OCI-LY7 (cell line): Measurements from ENCODE around the gene CMSS1. TPM values are rescaled to one million over a fixed set of nuclear protein-coding genes. Genes with fewer than 3 reads are reported as not detected.

Experiments used
- BruUV-seq: library from RNA; stranded (reverse); fragments of 400-500 nt; replicated peaks from 2 replicates; lab custom pipeline; 2021; lab: Mats Ljungman, UMichigan
- CTCF ChIA-PET: fragments of 300-600 bp; sonication (Branson Sonifier 250); formaldehyde crosslinking; loops from one replicate; lab custom pipeline; 2022; ENCODE audit warnings: antibody characterized with exemption; ENCODE audit not compliant: unreplicated experiment; lab: Charles Lee
- POLR2A ChIA-PET: fragments of 300-600 bp; sonication (Branson Sonifier 250); formaldehyde crosslinking; loops from one replicate; lab custom pipeline; 2022; ENCODE audit warnings: antibody characterized with exemption; lab: Charles Lee
- DNase-seq: peaks from one replicate; pipeline ENCODE4 v3.0.0-alpha.2; 2015; ENCODE audit warnings: low spot score
- H2AFZ ChIP-seq: fragments of 200-600 bp; sonication (generic), shearing (Covaris generic); 2 replicates; pipeline ENCODE4 v1.6.1; 2014; ENCODE audit warnings: mild to moderate bottlenecking, antibody characterized with exemption, low read length, moderate library complexity
- H3K27ac ChIP-seq: fragments of 200-600 bp; sonication (generic); 2 replicates; pipeline ENCODE4 v1.5.1; 2014; ENCODE audit warnings: mixed run types, low read depth, mild to moderate bottlenecking, moderate library complexity, low read length, inconsistent platforms; ENCODE audit not compliant: poor library complexity, severe bottlenecking
- H3K36me3 ChIP-seq: fragments of 200-600 bp; sonication (generic); 2 replicates; pipeline ENCODE4 v1.6.1; 2014; ENCODE audit warnings: mild to moderate bottlenecking, antibody characterized with exemption, low read length, moderate library complexity, mixed read lengths; ENCODE audit not compliant: insufficient read depth
- H3K4me1 ChIP-seq: fragments of 200-600 bp; sonication (generic); 2 replicates; pipeline ENCODE4 v1.5.1; 2014; ENCODE audit warnings: mild to moderate bottlenecking, low read length; ENCODE audit not compliant: insufficient read depth, poor library complexity, severe bottlenecking
- H3K4me2 ChIP-seq: fragments of 200-600 bp; sonication (generic); 2 replicates; pipeline ENCODE4 v1.6.1; 2014; ENCODE audit warnings: mild to moderate bottlenecking, low read length
- H3K4me3 ChIP-seq: fragments of 200-600 bp; sonication (generic); 2 replicates; pipeline ENCODE4 v1.5.1; 2014; ENCODE audit warnings: mild to moderate bottlenecking, low read depth, low read length; ENCODE audit not compliant: poor library complexity, severe bottlenecking
- H3K79me2 ChIP-seq: fragments of 200-600 bp; sonication (generic); 2 replicates; pipeline ENCODE4 v1.6.1; 2016; ENCODE audit warnings: low read depth, mild to moderate bottlenecking, low read length, moderate library complexity, mixed read lengths; ENCODE audit not compliant: insufficient read depth
- H3K9me2 ChIP-seq: fragments of 200-600 bp; sonication (generic); 2 replicates; pipeline ENCODE4 v1.6.1; 2016; ENCODE audit warnings: mild to moderate bottlenecking, low read length, mixed read lengths; ENCODE audit not compliant: insufficient read depth
- H3K9me3 ChIP-seq: fragments of 200-600 bp; sonication (generic); 2 replicates; pipeline ENCODE4 v1.6.1; 2014; ENCODE audit warnings: mild to moderate bottlenecking, mixed run types, low read length, mixed read lengths
- H4K20me1 ChIP-seq: fragments of 200-600 bp; sonication (generic); 2 replicates; pipeline ENCODE4 v1.6.1; 2014; ENCODE audit warnings: mild to moderate bottlenecking, antibody characterized with exemption, low read length, moderate library complexity, mixed read lengths; ENCODE audit not compliant: insufficient read depth
- EZH2phosphoT487 ChIP-seq: fragments of 200-600 bp; sonication (generic); IDR thresholded peaks from 2 replicates; pipeline ENCODE4 v1.6.1; 2018; ENCODE audit warnings: low read depth, borderline replicate concordance, mild to moderate bottlenecking, mixed run types, antibody characterized with exemption, low read length, moderate library complexity, mixed read lengths
- intact Hi-C: fragments of 100-400 bp; cut with micrococcal nuclease; formaldehyde crosslinking; loops from one replicate; pipeline ENCODE4 v1.10.0; 2022; ENCODE audit not compliant: unreplicated experiment
- total RNA-seq, 2 experiments: library from RNA; depleted of rRNA in 1 of 2; stranded (reverse); fragments of >200 nt in 1 of 2; shearing (Covaris generic) in 1 of 2; gene quantifications; 2 replicates each; pipeline ENCODE4 v1.2.3, GENCODE V29; 2014 to 2022
- TF ChIP-seq, protein P1 (sequence below): fragments of 200-600 bp; sonication (generic); conservative IDR thresholded peaks from 2 replicates; pipeline ENCODE4 v1.5.1; 2014; ENCODE audit warnings: mild to moderate bottlenecking, antibody characterized with exemption, low read length, moderate library complexity, mixed read lengths

Gene CMSS1
- total RNA-seq, 2 experiments from 2014 or later: 25.7 to 46.6 TPM

DNA sequence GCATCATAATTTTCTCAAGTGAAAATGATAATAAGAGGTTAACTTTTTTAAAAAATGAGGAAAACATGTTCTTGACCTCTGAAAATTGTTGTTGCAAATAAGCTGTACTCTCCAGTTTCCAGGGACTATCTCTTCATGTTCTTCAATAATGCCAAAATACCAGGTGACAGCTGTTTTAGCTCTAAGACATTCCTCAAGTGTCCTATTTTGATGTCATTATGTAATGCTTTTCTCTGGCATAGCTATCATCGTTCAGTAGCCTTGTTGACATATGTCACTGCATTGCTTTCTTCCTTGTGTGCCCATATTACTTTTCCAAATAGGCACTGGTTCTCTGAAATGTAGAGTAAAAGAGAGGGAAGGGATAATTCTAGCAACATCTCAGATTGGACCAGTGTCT, 302.4 kb downstream of the CMSS1 start:
- no peaks in the 10 kb centered on the region for H3K36me3 ChIP-seq
- H2AFZ ChIP-seq: no peak overlapping the region
- intact Hi-C loops: no loop called here
- no peaks in the 10 kb centered on the region for H3K9me2 ChIP-seq
- no peak overlapping the region for H3K4me3 ChIP-seq
- DNase-seq: no peak
- H3K9me3 ChIP-seq: no peaks in the 10 kb centered on the region
- BruUV-seq: no TSS peak
- H4K20me1 ChIP-seq: no peaks in the 10 kb centered on the region; the same call in 1 of the 2 replicates
- ChIA-PET CTCF (no interaction called here), POLR2A (interaction anchor here (1.0 to 1.2 kb wide), 2 partner anchors 9 to 15 kb away, joined by 3 to 4 read pairs; no protein-coding TSS in a partner anchor)
- no peaks in the 10 kb centered on the region for H3K4me1 ChIP-seq
- no peaks in the 10 kb centered on the region for H3K79me2 ChIP-seq
- no peak overlapping the region for H3K27ac ChIP-seq
- H3K4me2 ChIP-seq: no peak overlapping the region
- TF ChIP-seq, protein P1, sequence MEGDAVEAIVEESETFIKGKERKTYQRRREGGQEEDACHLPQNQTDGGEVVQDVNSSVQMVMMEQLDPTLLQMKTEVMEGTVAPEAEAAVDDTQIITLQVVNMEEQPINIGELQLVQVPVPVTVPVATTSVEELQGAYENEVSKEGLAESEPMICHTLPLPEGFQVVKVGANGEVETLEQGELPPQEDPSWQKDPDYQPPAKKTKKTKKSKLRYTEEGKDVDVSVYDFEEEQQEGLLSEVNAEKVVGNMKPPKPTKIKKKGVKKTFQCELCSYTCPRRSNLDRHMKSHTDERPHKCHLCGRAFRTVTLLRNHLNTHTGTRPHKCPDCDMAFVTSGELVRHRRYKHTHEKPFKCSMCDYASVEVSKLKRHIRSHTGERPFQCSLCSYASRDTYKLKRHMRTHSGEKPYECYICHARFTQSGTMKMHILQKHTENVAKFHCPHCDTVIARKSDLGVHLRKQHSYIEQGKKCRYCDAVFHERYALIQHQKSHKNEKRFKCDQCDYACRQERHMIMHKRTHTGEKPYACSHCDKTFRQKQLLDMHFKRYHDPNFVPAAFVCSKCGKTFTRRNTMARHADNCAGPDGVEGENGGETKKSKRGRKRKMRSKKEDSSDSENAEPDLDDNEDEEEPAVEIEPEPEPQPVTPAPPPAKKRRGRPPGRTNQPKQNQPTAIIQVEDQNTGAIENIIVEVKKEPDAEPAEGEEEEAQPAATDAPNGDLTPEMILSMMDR: no peak
- no peak for TF ChIP-seq EZH2phosphoT487

DNA sequence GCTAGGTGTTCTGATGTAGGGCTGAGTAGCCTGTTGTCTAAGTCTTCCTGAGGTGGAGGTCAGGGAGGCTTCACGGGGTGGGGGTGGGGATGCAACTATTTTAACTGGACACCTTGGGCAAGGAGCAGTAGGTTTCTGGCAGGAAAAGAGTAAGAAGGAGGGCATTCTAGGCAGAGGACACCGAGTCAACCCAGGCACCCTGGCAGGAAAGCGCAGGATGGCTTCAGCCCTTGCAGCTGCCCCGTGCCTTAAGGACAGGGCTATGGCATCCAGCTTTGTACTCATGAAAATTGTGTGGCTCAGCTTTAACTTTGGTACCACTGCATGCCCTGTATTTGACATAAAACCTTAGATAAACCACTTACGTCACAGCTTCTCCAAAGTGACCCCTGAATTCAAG, 303.0 kb downstream of the CMSS1 start:
- ChIA-PET CTCF (no interaction called here), POLR2A (no interaction called here)
- Histone ChIP-seq H2AFZ (no peak overlapping the region), H3K9me3 (no peaks in the 10 kb centered on the region), H3K4me2 (no peak overlapping the region), H4K20me1 (no peaks in the 10 kb centered on the region; the same call in 1 of the 2 replicates), H3K4me1 (no peaks in the 10 kb centered on the region), H3K27ac (no peak overlapping the region), H3K9me2 (no peaks in the 10 kb centered on the region), H3K79me2 (no peaks in the 10 kb centered on the region), H3K36me3 (no peaks in the 10 kb centered on the region), H3K4me3 (no peak overlapping the region)
- no peak for TF ChIP-seq EZH2phosphoT487
- TF ChIP-seq, protein P1: no peak
- intact Hi-C loops: no loop called here
- no TSS peak for BruUV-seq
- no peak for DNase-seq

DNA sequence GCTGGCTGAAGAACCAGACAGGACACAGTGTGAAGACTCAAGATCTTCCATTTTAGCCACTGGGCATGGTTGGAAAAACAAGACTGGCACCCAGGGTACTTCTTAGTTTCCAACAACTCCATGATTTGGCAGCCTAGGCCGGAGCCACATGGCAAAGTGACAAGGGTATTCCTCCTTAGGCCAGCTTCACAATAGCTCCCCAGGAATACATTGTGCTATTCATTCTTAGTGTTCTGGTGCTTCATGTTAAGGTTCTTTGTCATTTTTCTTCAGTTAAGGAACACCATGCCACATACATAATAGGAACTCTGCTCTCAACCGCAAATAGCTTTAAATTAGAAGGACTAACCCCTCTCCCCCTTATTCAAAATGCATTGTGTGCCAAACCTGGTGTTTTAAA, 304.7 kb downstream of the CMSS1 start:
- intact Hi-C loops: no loop called here
- Histone ChIP-seq H3K4me3 (no peak overlapping the region), H2AFZ (no peak overlapping the region), H3K4me2 (no peak overlapping the region), H3K36me3 (no peaks in the 10 kb centered on the region), H3K9me3 (no peaks in the 10 kb centered on the region), H3K4me1 (no peaks in the 10 kb centered on the region), H4K20me1 (no peaks in the 10 kb centered on the region; the same call in 1 of the 2 replicates), H3K79me2 (no peaks in the 10 kb centered on the region), H3K9me2 (no peaks in the 10 kb centered on the region), H3K27ac (no peak overlapping the region)
- no peak for DNase-seq
- TF ChIP-seq EZH2phosphoT487: no peak
- TF ChIP-seq, protein P1: no peak
- no TSS peak for BruUV-seq
- POLR2A ChIA-PET: no interaction called here
- CTCF ChIA-PET: no interaction called here
